Neural crest cell (in vitro differentiated cells): ENCODE data around the gene CGREF1. TPM values are rescaled to one million over a fixed set of nuclear protein-coding genes. Genes with fewer than 3 reads are reported as not detected.
"Not testable (repeated sequence)": the region's sequence is repeated elsewhere in the genome, so short reads cannot be mapped to it uniquely, and the experiment has no call there.

Experiments used
- DNase-seq: peaks from one replicate; pipeline ENCODE4 v3.0.0; 2021; ENCODE audit warnings: low read depth, mixed read lengths, low spot score
- H3K27ac Mint-ChIP-seq: one replicate; pipeline ENCODE4 v1.8.0; 2021; ENCODE audit warnings: mild to moderate bottlenecking, mixed read lengths; ENCODE audit not compliant: unreplicated experiment
- H3K27me3 Mint-ChIP-seq: 2 replicates; pipeline ENCODE4 v1.8.0; 2021; ENCODE audit warnings: low read depth, mild to moderate bottlenecking, mixed read lengths
- H3K36me3 Mint-ChIP-seq: 2 replicates; pipeline ENCODE4 v1.8.0; 2021; ENCODE audit warnings: low read depth, mild to moderate bottlenecking, mixed read lengths
- H3K4me1 Mint-ChIP-seq: 2 replicates; pipeline ENCODE4 v1.8.0; 2021; ENCODE audit warnings: mixed read lengths
- H3K4me3 Mint-ChIP-seq: one replicate; pipeline ENCODE4 v1.8.0; 2021; ENCODE audit warnings: mild to moderate bottlenecking, mixed read lengths
- H3K9me3 Mint-ChIP-seq: 2 replicates; pipeline ENCODE4 v1.8.0; 2021; ENCODE audit warnings: mixed read lengths
- CTCF ChIP-seq: fragments of 200-600 bp; sonication (generic); conservative IDR thresholded peaks from 2 replicates; pipeline ENCODE4 v1.5.0; 2021; ENCODE audit warnings: antibody characterized with exemption, mild to moderate bottlenecking
- total RNA-seq: library from RNA; stranded (reverse); gene quantifications from 2 replicates; pipeline ENCODE4 v1.2.1, GENCODE V29; 2021

Gene CGREF1
- total RNA-seq, 1 donor from 2014 or later, result 2.1 TPM

- H3K9me3 Mint-ChIP-seq, result no peaks in the 10 kb centered on the region
- H3K27me3 Mint-ChIP-seq, result peaks cover 52% of the 10 kb centered on the region
- TF ChIP-seq CTCF, result no peak
- H3K27ac Mint-ChIP-seq, result no peak overlapping the region
- peaks cover 9% of the 10 kb centered on the region for H3K4me1 Mint-ChIP-seq
- H3K36me3 Mint-ChIP-seq, result no peaks in the 10 kb centered on the region
- no peak overlapping the region for H3K4me3 Mint-ChIP-seq
- DNase-seq, result no peak
These were observed 3.4 kb downstream of the CGREF1 start for GRCh38 chr2:27115519-27115918.

GRCh38 chr2:27111392-27112078 is 7.4 kb downstream of the CGREF1 start:
- H3K4me1 Mint-ChIP-seq, H3K4me3 Mint-ChIP-seq, H3K9me3 Mint-ChIP-seq, DNase-seq, H3K27ac Mint-ChIP-seq, H3K36me3 Mint-ChIP-seq: not testable (repeated sequence)
- H3K27me3 Mint-ChIP-seq, result peaks cover 20% of the 10 kb centered on the region

- H3K9me3 Mint-ChIP-seq, H3K4me1 Mint-ChIP-seq, H3K4me3 Mint-ChIP-seq, H3K27ac Mint-ChIP-seq, H3K36me3 Mint-ChIP-seq, DNase-seq: not testable (repeated sequence)
- peaks cover 23% of the 10 kb centered on the region for H3K27me3 Mint-ChIP-seq
These were observed 8.2 kb downstream of the CGREF1 start for GRCh38 chr2:27110603-27111352.

- TF ChIP-seq CTCF, result no peak
- peaks cover 12% of the 10 kb centered on the region for H3K27me3 Mint-ChIP-seq
These were observed 9.8 kb downstream of the CGREF1 start for GRCh38 chr2:27109083-27109482.

GRCh38 chr2:27108221-27108620 is 10.7 kb downstream of the CGREF1 start:
- no peak for TF ChIP-seq CTCF
- no peak for DNase-seq
- Mint-ChIP-seq H3K36me3 (no peaks in the 10 kb centered on the region), H3K4me3 (no peak overlapping the region), H3K4me1 (no peaks in the 10 kb centered on the region), H3K9me3 (no peaks in the 10 kb centered on the region), H3K27ac (no peak overlapping the region), H3K27me3 (peaks cover 9% of the 10 kb centered on the region)

More at GRCh38 chr2:27109083-27109482, 9.8 kb downstream of the CGREF1 start:
- H3K36me3 Mint-ChIP-seq, result no peaks in the 10 kb centered on the region
- no peak overlapping the region for H3K27ac Mint-ChIP-seq
- no peaks in the 10 kb centered on the region for H3K4me1 Mint-ChIP-seq
- H3K4me3 Mint-ChIP-seq, result no peak overlapping the region
- H3K9me3 Mint-ChIP-seq, result no peaks in the 10 kb centered on the region
- no peak for DNase-seq

GRCh38 chr2:27105981-27106380 is 12.9 kb downstream of the CGREF1 start:
- no peak overlapping the region for H3K4me3 Mint-ChIP-seq
- H3K27ac Mint-ChIP-seq, result no peak overlapping the region
- TF ChIP-seq CTCF, result no peak
- H3K36me3 Mint-ChIP-seq, result no peaks in the 10 kb centered on the region
- H3K9me3 Mint-ChIP-seq, result no peaks in the 10 kb centered on the region
- H3K27me3 Mint-ChIP-seq, result peaks cover 6% of the 10 kb centered on the region
- no peak for DNase-seq
- no peaks in the 10 kb centered on the region for H3K4me1 Mint-ChIP-seq
